Smooth muscle cell (in vitro differentiated cells): Measurements from ENCODE around the gene C5orf46. TPM values are rescaled to one million over a fixed set of nuclear protein-coding genes. Genes with fewer than 3 reads are reported as not detected.

ENCODE experiments used
- DNase-seq: peaks from one replicate; lab custom pipeline; 2025; ENCODE audit not compliant: unreplicated experiment; lab: John Stamatoyannopoulos, UW
- H2AFZ ChIP-seq: fragments of 200-600 bp; sonication (generic); 2 replicates; pipeline ENCODE4 v1.6.0; 2016; ENCODE audit warnings: antibody characterized with exemption, low read depth, mild to moderate bottlenecking
- H3F3A ChIP-seq: fragments of 200-600 bp; sonication (generic); 2 replicates; pipeline ENCODE4 v1.6.0; 2017; ENCODE audit warnings: antibody characterized with exemption, low read depth
- H3K27ac ChIP-seq: fragments of 200-600 bp; sonication (generic); 2 replicates; pipeline ENCODE4 v1.5.1; 2016; ENCODE audit warnings: low read depth, mild to moderate bottlenecking
- H3K27me3 ChIP-seq: fragments of 200-600 bp; sonication (generic); 2 replicates; pipeline ENCODE4 v1.6.1; 2016; ENCODE audit warnings: low read depth, mild to moderate bottlenecking
- H3K36me3 ChIP-seq: fragments of 200-600 bp; sonication (generic); 2 replicates; pipeline ENCODE4 v1.5.1; 2016; ENCODE audit warnings: low read depth
- H3K4me1 ChIP-seq: fragments of 200-600 bp; sonication (generic); 2 replicates; pipeline ENCODE4 v1.5.1; 2016; ENCODE audit warnings: low read depth
- H3K4me2 ChIP-seq: fragments of 200-600 bp; sonication (generic); 2 replicates; pipeline ENCODE4 v1.6.0; 2016; ENCODE audit warnings: mild to moderate bottlenecking
- H3K4me3 ChIP-seq: fragments of 200-600 bp; sonication (generic); 2 replicates; pipeline ENCODE4 v1.5.1; 2016; ENCODE audit warnings: mild to moderate bottlenecking
- H3K79me2 ChIP-seq: fragments of 200-600 bp; sonication (generic); 2 replicates; pipeline ENCODE4 v1.6.0; 2016; ENCODE audit warnings: low read depth, mild to moderate bottlenecking
- H3K9ac ChIP-seq: fragments of 200-600 bp; sonication (generic); 2 replicates; pipeline ENCODE4 v1.6.0; 2016; ENCODE audit warnings: low read depth
- H3K9me3 ChIP-seq: fragments of 200-600 bp; sonication (generic); replicated peaks from 2 replicates; pipeline ENCODE4 v1.5.1; 2016; ENCODE audit warnings: low read depth
- H4K20me1 ChIP-seq: fragments of 200-600 bp; sonication (generic); 2 replicates; pipeline ENCODE4 v1.6.0; 2016; ENCODE audit warnings: low read depth
- WGBS: methylation state at CpG from one replicate; pipeline ENCODE4 v1.1.7; 2016; ENCODE audit warnings: low lambda C conversion rate; 5-methylcytosine and 5-hydroxymethylcytosine counted together
- polyA plus RNA-seq: library from polyadenylated mRNA; unstranded; fragments of >200 nt; fragmentation: Nextera tagmentation; extraction: Ambion mirVana; gene quantifications from 2 replicates; pipeline ENCODE4 v1.2.1, GENCODE V29; 2016
- total RNA-seq: library from RNA; depleted of rRNA; stranded (reverse); fragments of >200 nt; gene quantifications from 2 replicates; pipeline ENCODE4 v1.2.3, GENCODE V29; 2014
- TF ChIP-seq, protein P1 (sequence below): fragments of 200-600 bp; sonication (generic); IDR thresholded peaks from 2 replicates; pipeline ENCODE4 v1.5.1; 2017; ENCODE audit warnings: borderline replicate concordance, mild to moderate bottlenecking, antibody characterized with exemption; ENCODE audit not compliant: insufficient read depth, poor library complexity, severe bottlenecking

Gene C5orf46
- total and polyA plus RNA-seq, 2 experiments from 2014 or later = 10.2 to 27.1 TPM

GRCh38 chr5:147918101-147918685 is 11.9 kb upstream of the C5orf46 start:
- no peak overlapping the region for H3K9ac ChIP-seq
- DNase-seq = no peak
- H2AFZ ChIP-seq = no peak overlapping the region

DNA sequence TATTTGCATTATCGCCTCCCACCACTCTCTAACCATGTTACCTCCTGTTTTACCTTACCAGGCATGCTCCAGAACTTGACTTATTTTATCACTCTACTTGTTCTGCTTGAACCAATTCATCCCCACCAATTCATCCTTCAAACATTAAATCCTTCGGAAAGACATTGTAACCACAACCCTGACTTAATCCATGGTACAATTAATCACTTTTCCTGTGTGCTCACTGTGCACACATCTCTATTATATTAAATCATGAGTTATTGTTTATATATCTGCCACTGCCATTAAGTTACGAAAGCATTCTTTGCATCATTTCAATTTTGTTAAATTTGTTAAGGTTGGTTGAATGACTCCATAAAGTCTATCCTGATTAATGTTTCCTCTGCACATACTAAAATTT is 7.4 kb upstream of the C5orf46 start:
- peaks cover 8% of the 10 kb centered on the region for H3K4me1 ChIP-seq
- no peaks in the 10 kb centered on the region for H3K79me2 ChIP-seq
- no peaks in the 10 kb centered on the region for H3K36me3 ChIP-seq
- H3F3A ChIP-seq = no peaks in the 10 kb centered on the region
- H3K4me3 ChIP-seq = no peak overlapping the region
- H3K9ac ChIP-seq = no peak overlapping the region
- no peaks in the 10 kb centered on the region for H3K27me3 ChIP-seq
- H3K4me2 ChIP-seq = no peak overlapping the region
- no peak overlapping the region for H2AFZ ChIP-seq
- H3K9me3 ChIP-seq = no peaks in the 10 kb centered on the region
- H4K20me1 ChIP-seq = no peaks in the 10 kb centered on the region
- 87% methylated on average over 3 of the region's 3 CpGs for WGBS
- no peak overlapping the region for H3K27ac ChIP-seq
- TF ChIP-seq, protein P1, sequence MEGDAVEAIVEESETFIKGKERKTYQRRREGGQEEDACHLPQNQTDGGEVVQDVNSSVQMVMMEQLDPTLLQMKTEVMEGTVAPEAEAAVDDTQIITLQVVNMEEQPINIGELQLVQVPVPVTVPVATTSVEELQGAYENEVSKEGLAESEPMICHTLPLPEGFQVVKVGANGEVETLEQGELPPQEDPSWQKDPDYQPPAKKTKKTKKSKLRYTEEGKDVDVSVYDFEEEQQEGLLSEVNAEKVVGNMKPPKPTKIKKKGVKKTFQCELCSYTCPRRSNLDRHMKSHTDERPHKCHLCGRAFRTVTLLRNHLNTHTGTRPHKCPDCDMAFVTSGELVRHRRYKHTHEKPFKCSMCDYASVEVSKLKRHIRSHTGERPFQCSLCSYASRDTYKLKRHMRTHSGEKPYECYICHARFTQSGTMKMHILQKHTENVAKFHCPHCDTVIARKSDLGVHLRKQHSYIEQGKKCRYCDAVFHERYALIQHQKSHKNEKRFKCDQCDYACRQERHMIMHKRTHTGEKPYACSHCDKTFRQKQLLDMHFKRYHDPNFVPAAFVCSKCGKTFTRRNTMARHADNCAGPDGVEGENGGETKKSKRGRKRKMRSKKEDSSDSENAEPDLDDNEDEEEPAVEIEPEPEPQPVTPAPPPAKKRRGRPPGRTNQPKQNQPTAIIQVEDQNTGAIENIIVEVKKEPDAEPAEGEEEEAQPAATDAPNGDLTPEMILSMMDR = no peak
- DNase-seq = no peak

More at GRCh38 chr5:147918101-147918685, 11.9 kb upstream of the C5orf46 start:
- Histone ChIP-seq H3K4me2 (peak overlapping the region; percentile 56), H3K27ac (peak overlapping the region; percentile 56), H4K20me1 (no peaks in the 10 kb centered on the region), H3K36me3 (no peaks in the 10 kb centered on the region), H3K79me2 (no peaks in the 10 kb centered on the region), H3K4me3 (no peak overlapping the region), H3K27me3 (no peaks in the 10 kb centered on the region), H3K9me3 (no peaks in the 10 kb centered on the region), H3K4me1 (peaks cover 11% of the 10 kb centered on the region), H3F3A (no peaks in the 10 kb centered on the region)
- 46% methylated on average over 2 of the region's 2 CpGs for WGBS
- TF ChIP-seq, protein P1 = no peak

- no peaks in the 10 kb centered on the region for H3K9me3 ChIP-seq
- H3K4me3 ChIP-seq = no peak overlapping the region
- no peaks in the 10 kb centered on the region for H4K20me1 ChIP-seq
- no peaks in the 10 kb centered on the region for H3K4me1 ChIP-seq
- H2AFZ ChIP-seq = no peak overlapping the region
- H3K79me2 ChIP-seq = no peaks in the 10 kb centered on the region
- H3K27me3 ChIP-seq = no peaks in the 10 kb centered on the region
- H3K4me2 ChIP-seq = no peak overlapping the region
- 94% methylated on average over 1 of the region's 1 CpG for WGBS
- H3K9ac ChIP-seq = no peak overlapping the region
- H3F3A ChIP-seq = no peaks in the 10 kb centered on the region
- TF ChIP-seq, protein P1 = no peak
- no peaks in the 10 kb centered on the region for H3K36me3 ChIP-seq
- no peak overlapping the region for H3K27ac ChIP-seq
- no peak for DNase-seq
Observed at GRCh38 chr5:147912011-147912410, 5.7 kb upstream of the C5orf46 start.

DNA sequence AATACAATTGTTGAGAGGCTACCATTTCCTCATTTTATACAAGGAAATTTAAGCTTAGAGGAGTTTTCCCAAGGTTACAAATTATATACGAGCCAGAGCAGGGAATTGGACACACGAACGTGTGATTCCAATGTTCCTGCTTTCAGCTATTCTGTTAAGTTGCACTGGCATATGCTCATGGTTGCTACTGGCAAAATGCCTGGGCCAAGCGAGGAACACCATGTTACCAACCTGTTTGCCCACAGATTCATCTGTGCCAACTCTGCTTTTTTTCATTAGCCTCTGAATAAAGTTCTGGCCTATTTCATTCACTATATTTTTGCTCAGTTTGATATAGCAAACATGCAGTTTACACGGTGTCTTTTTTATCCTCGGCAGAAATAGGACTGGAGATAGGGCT is 5.1 kb upstream of the C5orf46 start:
- H3K27ac ChIP-seq = no peak overlapping the region
- 90% methylated on average over 6 of the region's 6 CpGs for WGBS
- no peaks in the 10 kb centered on the region for H3K4me1 ChIP-seq
- no peak overlapping the region for H3K4me3 ChIP-seq
- TF ChIP-seq, protein P1 = no peak
- H3K27me3 ChIP-seq = no peaks in the 10 kb centered on the region
- no peak for DNase-seq
- no peaks in the 10 kb centered on the region for H3K36me3 ChIP-seq
- H3K4me2 ChIP-seq = no peak overlapping the region
- no peaks in the 10 kb centered on the region for H4K20me1 ChIP-seq
- no peak overlapping the region for H2AFZ ChIP-seq
- H3K79me2 ChIP-seq = no peaks in the 10 kb centered on the region
- no peaks in the 10 kb centered on the region for H3F3A ChIP-seq
- no peaks in the 10 kb centered on the region for H3K9me3 ChIP-seq
- H3K9ac ChIP-seq = no peak overlapping the region
